DOHH2 (cell line): ENCODE results near the gene NSMF.

Experiments used
- H3F3A ChIP-seq: fragments of 200-600 bp; sonication (generic), shearing (Covaris generic); 2 replicates; pipeline ENCODE4 v1.6.0; 2016; ENCODE audit warnings: antibody characterized with exemption, mild to moderate bottlenecking; ENCODE audit not compliant: control insufficient read depth, insufficient read depth
- H3K27ac ChIP-seq: fragments of 200-600 bp; sonication (generic); 2 replicates; pipeline ENCODE4 v1.5.1; 2014; ENCODE audit warnings: low read depth, mild to moderate bottlenecking, low read length, moderate library complexity
- H3K27me3 ChIP-seq: fragments of 200-600 bp; sonication (generic); 2 replicates; pipeline ENCODE4 v1.6.1; 2014; ENCODE audit warnings: mild to moderate bottlenecking, low read length, mixed read lengths; ENCODE audit not compliant: control insufficient read depth
- H3K36me3 ChIP-seq: fragments of 200-600 bp; sonication (generic); 2 replicates; pipeline ENCODE4 v1.6.1; 2014; ENCODE audit warnings: mild to moderate bottlenecking, low read length, moderate library complexity, mixed read lengths; ENCODE audit not compliant: control insufficient read depth
- H3K4me1 ChIP-seq: fragments of 200-600 bp; sonication (generic); 2 replicates; pipeline ENCODE4 v1.6.1; 2014; ENCODE audit warnings: mild to moderate bottlenecking, low read length, mixed read lengths; ENCODE audit not compliant: control insufficient read depth
- H3K4me2 ChIP-seq: fragments of 200-600 bp; sonication (generic); 2 replicates; pipeline ENCODE4 v1.6.0; 2014; ENCODE audit warnings: mild to moderate bottlenecking, low read length, moderate library complexity
- H3K4me3 ChIP-seq: fragments of 200-600 bp; sonication (generic); 2 replicates; pipeline ENCODE4 v1.5.1; 2014; ENCODE audit warnings: mild to moderate bottlenecking, low read length, mixed read lengths
- H3K79me2 ChIP-seq: fragments of 200-600 bp; sonication (generic); 2 replicates; pipeline ENCODE4 v1.6.1; 2014; ENCODE audit warnings: mild to moderate bottlenecking, low read length, mixed read lengths; ENCODE audit not compliant: control insufficient read depth
- H3K9me2 ChIP-seq: fragments of 200-600 bp; sonication (generic); replicated peaks from 2 replicates; pipeline ENCODE4 v1.6.1; 2014; ENCODE audit warnings: mild to moderate bottlenecking, low read length, mixed read lengths; ENCODE audit not compliant: control insufficient read depth
- H3K9me3 ChIP-seq: fragments of 200-600 bp; sonication (generic); 2 replicates; pipeline ENCODE4 v1.6.1; 2014; ENCODE audit warnings: antibody characterized with exemption, low read length, mixed read lengths; ENCODE audit not compliant: control insufficient read depth, insufficient read depth
- H4K20me1 ChIP-seq: fragments of 200-600 bp; sonication (generic); 2 replicates; pipeline ENCODE4 v1.6.0; 2014; ENCODE audit warnings: low read depth, mild to moderate bottlenecking, antibody characterized with exemption, low read length, moderate library complexity; ENCODE audit not compliant: control insufficient read depth, insufficient read depth
- CTCF ChIP-seq: fragments of 200-600 bp; sonication (generic); IDR thresholded peaks from one replicate; pipeline ENCODE4 v1.5.1; 2014; ENCODE audit warnings: antibody characterized with exemption, mild to moderate bottlenecking, low read depth, low read length; ENCODE audit not compliant: poor library complexity, severe bottlenecking
- EZH2phosphoT487 ChIP-seq: fragments of 200-600 bp; sonication (generic); IDR thresholded peaks from 2 replicates; pipeline ENCODE4 v1.6.1; 2017; ENCODE audit warnings: borderline replicate concordance, mild to moderate bottlenecking, antibody characterized with exemption, low read length, moderate library complexity, mixed read lengths

Gene NSMF

GRCh38 chr9:137434498-137435380 lies 24.4 kb downstream of the NSMF start:
- TF ChIP-seq EZH2phosphoT487 (no peak), CTCF (no peak)
- no peaks in the 10 kb centered on the region for H3K9me3 ChIP-seq
- H4K20me1 ChIP-seq, result no peaks in the 10 kb centered on the region
- no peak overlapping the region for H3K27ac ChIP-seq
- H3K4me2 ChIP-seq, result no peak overlapping the region
- H3K27me3 ChIP-seq, result no peaks in the 10 kb centered on the region
- peaks cover 33% of the 10 kb centered on the region for H3K4me1 ChIP-seq
- no peaks in the 10 kb centered on the region for H3K9me2 ChIP-seq
- no peaks in the 10 kb centered on the region; the same call in 1 of the 2 replicates for H3K36me3 ChIP-seq
- H3F3A ChIP-seq, result peaks cover 3% of the 10 kb centered on the region; the same call in 1 of the 2 replicates
- no peaks in the 10 kb centered on the region for H3K79me2 ChIP-seq
- no peak overlapping the region for H3K4me3 ChIP-seq

- H3K36me3 ChIP-seq, result no peaks in the 10 kb centered on the region; the same call in 1 of the 2 replicates
- no peak overlapping the region for H3K4me3 ChIP-seq
- H3K4me2 ChIP-seq, result no peak overlapping the region
- TF ChIP-seq CTCF (no peak), EZH2phosphoT487 (no peak)
- H3K27me3 ChIP-seq, result no peaks in the 10 kb centered on the region
- no peaks in the 10 kb centered on the region for H4K20me1 ChIP-seq
- no peak overlapping the region for H3K27ac ChIP-seq
- peaks cover 41% of the 10 kb centered on the region for H3K4me1 ChIP-seq
- H3K9me3 ChIP-seq, result no peaks in the 10 kb centered on the region
- H3K9me2 ChIP-seq, result no peaks in the 10 kb centered on the region
- no peaks in the 10 kb centered on the region for H3K79me2 ChIP-seq
- peaks cover 3% of the 10 kb centered on the region; the same call in 1 of the 2 replicates for H3F3A ChIP-seq
Measured at GRCh38 chr9:137433916-137434431, 25.2 kb downstream of the NSMF start.

- Histone ChIP-seq H3K4me1 (peaks cover 45% of the 10 kb centered on the region), H3F3A (peaks cover 3% of the 10 kb centered on the region; the same call in 1 of the 2 replicates), H3K9me2 (no peaks in the 10 kb centered on the region), H4K20me1 (no peaks in the 10 kb centered on the region), H3K4me3 (no peak overlapping the region), H3K27me3 (no peaks in the 10 kb centered on the region), H3K27ac (no peak overlapping the region), H3K9me3 (no peaks in the 10 kb centered on the region), H3K36me3 (no peaks in the 10 kb centered on the region; the same call in 1 of the 2 replicates), H3K4me2 (no peak overlapping the region), H3K79me2 (no peaks in the 10 kb centered on the region)
- TF ChIP-seq CTCF, result no peak
- no peak for TF ChIP-seq EZH2phosphoT487
Measured at GRCh38 chr9:137433349-137433915, 25.7 kb downstream of the NSMF start.
